Neuronal stem cell (in vitro differentiated cells): Measurements from ENCODE around the gene PSMD11.

Source experiments
- DNase-seq: peaks from one replicate; pipeline ENCODE4 v3.0.0-alpha.2; 2013; ENCODE audit warnings: low spot score
- H2AFZ ChIP-seq: one replicate; pipeline ENCODE4 v1.6.1; 2013; ENCODE audit warnings: mild to moderate bottlenecking, low read length, inconsistent platforms
- H2AK5ac ChIP-seq: 2 replicates; pipeline ENCODE4 v1.6.1; 2013; ENCODE audit warnings: low read depth, mild to moderate bottlenecking, inconsistent platforms, low read length, moderate library complexity, mixed read lengths
- H2BK120ac ChIP-seq: 2 replicates; pipeline ENCODE4 v1.6.1; 2013; ENCODE audit warnings: low read depth, mild to moderate bottlenecking, inconsistent platforms, low read length, moderate library complexity, mixed read lengths
- H2BK12ac ChIP-seq: one replicate; pipeline ENCODE4 v1.6.1; 2013; ENCODE audit warnings: low read length, inconsistent platforms
- H2BK15ac ChIP-seq: 2 replicates; pipeline ENCODE4 v1.6.1; 2013; ENCODE audit warnings: mild to moderate bottlenecking, low read length, inconsistent platforms, mixed read lengths
- H2BK5ac ChIP-seq: one replicate; pipeline ENCODE4 v1.6.1; 2013; ENCODE audit warnings: inconsistent platforms, mild to moderate bottlenecking, low read length, moderate library complexity
- H3K14ac ChIP-seq: one replicate; pipeline ENCODE4 v1.6.1; 2013; ENCODE audit warnings: low read length, inconsistent platforms
- H3K18ac ChIP-seq: 2 replicates; pipeline ENCODE4 v1.6.1; 2013; ENCODE audit warnings: low read length, inconsistent platforms
- H3K23ac ChIP-seq: 2 replicates; pipeline ENCODE4 v1.6.1; 2013; ENCODE audit warnings: low read depth, mild to moderate bottlenecking, mixed read lengths, low read length, inconsistent platforms; ENCODE audit not compliant: poor library complexity
- H3K27ac ChIP-seq: replicated peaks from 3 replicates; pipeline ENCODE4 v1.5.1; 2013; ENCODE audit warnings: low read length, inconsistent platforms
- H3K27me3 ChIP-seq, 3 experiments: 2 replicates each; pipeline ENCODE4 v1.6.1; 2013; ENCODE audit warnings: low read length in 3 of 3, mild to moderate bottlenecking in 2 of 3, inconsistent platforms in 1 of 3, low read depth in 1 of 3, mixed read lengths in 1 of 3, moderate library complexity in 1 of 3; ENCODE audit not compliant: control insufficient read depth in 3 of 3, insufficient read depth in 3 of 3
- H3K36me3 ChIP-seq, 2 donors: replicated peaks in 1 of 2; 2 replicates each; pipeline ENCODE4 v1.6.1; 2013; ENCODE audit warnings: low read length in 2 of 2; ENCODE audit not compliant: control insufficient read depth in 2 of 2, insufficient read depth in 2 of 2
- H3K4ac ChIP-seq: 2 replicates; pipeline ENCODE4 v1.6.1; 2013; ENCODE audit warnings: inconsistent platforms, mild to moderate bottlenecking, low read length, moderate library complexity
- H3K4me1 ChIP-seq, 2 donors: 1 replicate in 1 of 2; 2 replicates in 1 of 2; pipeline ENCODE4 v1.6.1; 2013; ENCODE audit warnings: low read length in 2 of 2, low read depth in 1 of 2; ENCODE audit not compliant: control insufficient read depth in 2 of 2, insufficient read depth in 1 of 2
- H3K4me2 ChIP-seq: one replicate; pipeline ENCODE4 v1.6.1; 2013; ENCODE audit warnings: mild to moderate bottlenecking, low read length, inconsistent platforms; ENCODE audit not compliant: insufficient read depth, poor library complexity, severe bottlenecking
- H3K4me3 ChIP-seq, 2 donors: 2 replicates each; pipeline ENCODE4 v1.5.1; 2013; ENCODE audit warnings: low read length in 2 of 2, mild to moderate bottlenecking in 2 of 2, inconsistent platforms in 1 of 2, moderate library complexity in 1 of 2
- H3K79me1 ChIP-seq: one replicate; pipeline ENCODE4 v1.6.1; 2013; ENCODE audit warnings: low read depth, mild to moderate bottlenecking, inconsistent platforms, low read length, moderate library complexity
- H3K9ac ChIP-seq: one replicate; pipeline ENCODE4 v1.6.1; 2013; ENCODE audit warnings: mild to moderate bottlenecking, low read depth, low read length, inconsistent platforms; ENCODE audit not compliant: poor library complexity
- H3K9me3 ChIP-seq, 2 donors: replicated peaks in 1 of 2; 2 replicates each; pipeline versions ENCODE3 to v1.6.1; 2013; ENCODE audit warnings: low read length in 2 of 2, mild to moderate bottlenecking in 2 of 2, inconsistent platforms in 1 of 2, low read depth in 1 of 2, mixed read lengths in 1 of 2, moderate library complexity in 1 of 2; ENCODE audit not compliant: control insufficient read depth in 2 of 2, insufficient read depth in 1 of 2
- H4K8ac ChIP-seq: one replicate; pipeline ENCODE4 v1.6.1; 2013; ENCODE audit warnings: low read depth, mild to moderate bottlenecking, inconsistent platforms, low read length, moderate library complexity
- H4K91ac ChIP-seq: one replicate; pipeline ENCODE4 v1.6.1; 2013; ENCODE audit warnings: low read length, low read depth, mild to moderate bottlenecking, inconsistent platforms; ENCODE audit not compliant: poor library complexity
- WGBS, 2 donors: extraction: QIAGEN DNeasy Blood & Tissue Kit; methylation state at CpG; one replicate each; pipeline ENCODE4 v1.1.7; 2013; ENCODE audit warnings: missing lambda C conversion rate in 2 of 2, mixed read lengths in 1 of 2; ENCODE audit not compliant: insufficient read length in 2 of 2, insufficient replicate concordance in 1 of 2; ENCODE audit errors: extremely low coverage in 2 of 2; 5-methylcytosine and 5-hydroxymethylcytosine counted together

The PSMD11 gene

GRCh38 chr17:32443827-32444300, 446 bp upstream of the PSMD11 start:
- H2BK15ac ChIP-seq, result no peak overlapping the region
- no CpG with 5 or more reads among the region's 29 CpGs for WGBS, 2 donors

GRCh38 chr17:32445074-32445415, 735 bp downstream of the PSMD11 start:
- peak overlapping the region; percentile 87 for H2BK5ac ChIP-seq
- H2BK12ac ChIP-seq, result no peak overlapping the region
- H3K4me2 ChIP-seq, result peak overlapping the region; percentile 89
- no peaks in the 10 kb centered on the region for H3K79me1 ChIP-seq
- peak overlapping the region; percentile 52 for H3K23ac ChIP-seq
- H2BK15ac ChIP-seq, result no peak overlapping the region
- WGBS, 2 donors, result no CpG with 5 or more reads among the region's 14 CpGs
- H3K27me3 ChIP-seq, result no peaks in the 10 kb centered on the region
- peak overlapping the region; percentile 39 for H3K14ac ChIP-seq
- H3K18ac ChIP-seq, result no peak overlapping the region
- peak overlapping the region; percentile 86 for H3K9ac ChIP-seq
- H3K4ac ChIP-seq, result no peak overlapping the region
- H2BK120ac ChIP-seq, result no peak overlapping the region
- H3K27ac ChIP-seq, result no peak overlapping the region
- H3K36me3 ChIP-seq, result peaks cover 10 to 45% of the 10 kb centered on the region in 2 donors
- H3K4me3 ChIP-seq, result peak overlapping the region; percentile 70 to 91
- H3K9me3 ChIP-seq, result peaks cover 5 to 10% of the 10 kb centered on the region in 2 donors
- peak overlapping the region; percentile 94 for H2AK5ac ChIP-seq
- H4K91ac ChIP-seq, result no peak overlapping the region
- H3K4me1 ChIP-seq, result peaks cover 5 to 11% of the 10 kb centered on the region in 2 donors
- peak overlapping the region; percentile 93 for H2AFZ ChIP-seq
- no peak for DNase-seq
- H4K8ac ChIP-seq, result no peak overlapping the region

More at GRCh38 chr17:32443827-32444300, 446 bp upstream of the PSMD11 start:
- H2AFZ ChIP-seq, result peak overlapping the region; percentile 93
- H4K8ac ChIP-seq, result no peak overlapping the region
- H2BK120ac ChIP-seq, result no peak overlapping the region
- peaks cover 4 to 33% of the 10 kb centered on the region in 2 donors for H3K36me3 ChIP-seq
- H3K9me3 ChIP-seq, result peaks cover 5 to 10% of the 10 kb centered on the region in 2 donors
- H3K4me2 ChIP-seq, result peak overlapping the region; percentile 22
- no peak overlapping the region for H2BK12ac ChIP-seq
- peaks cover 5 to 11% of the 10 kb centered on the region in 2 donors for H3K4me1 ChIP-seq
- H3K27me3 ChIP-seq, result no peaks in the 10 kb centered on the region
- peak overlapping the region in 1 of 2 donors; percentile 33 for H3K4me3 ChIP-seq
- no peak overlapping the region for H2BK5ac ChIP-seq
- no peak overlapping the region for H3K23ac ChIP-seq
- no peak overlapping the region for H3K27ac ChIP-seq
- no peak overlapping the region for H3K9ac ChIP-seq
- no peak overlapping the region for H3K14ac ChIP-seq
- no peak for DNase-seq
- H3K4ac ChIP-seq, result no peak overlapping the region
- H2AK5ac ChIP-seq, result no peak overlapping the region
- peak overlapping the region; percentile 44 for H3K18ac ChIP-seq
- H4K91ac ChIP-seq, result no peak overlapping the region
- H3K79me1 ChIP-seq, result no peaks in the 10 kb centered on the region

- Histone ChIP-seq H2AK5ac (no peak overlapping the region), H3K23ac (no peak overlapping the region), H3K4me1 (peaks cover 5 to 11% of the 10 kb centered on the region in 2 donors), H3K9me3 (peaks cover 5 to 10% of the 10 kb centered on the region in 2 donors), H2BK12ac (no peak overlapping the region), H3K27ac (no peak overlapping the region), H3K4ac (no peak overlapping the region), H3K18ac (no peak overlapping the region), H3K27me3 (no peaks in the 10 kb centered on the region), H3K79me1 (no peaks in the 10 kb centered on the region), H3K14ac (no peak overlapping the region), H2BK15ac (no peak overlapping the region), H2BK5ac (no peak overlapping the region), H3K36me3 (peaks cover 10 to 48% of the 10 kb centered on the region in 2 donors), H3K9ac (no peak overlapping the region), H2BK120ac (no peak overlapping the region), H4K8ac (no peak overlapping the region), H3K4me3 (peak overlapping the region; percentile 70 to 91), H4K91ac (no peak overlapping the region), H3K4me2 (peak overlapping the region; percentile 89), H2AFZ (no peak overlapping the region)
- no CpG with 5 or more reads among the region's 6 CpGs for WGBS, 2 donors
- DNase-seq, result no peak
Measured at GRCh38 chr17:32445497-32445896, 1.2 kb downstream of the PSMD11 start.

GRCh38 chr17:32445971-32446370, 1.7 kb downstream of the PSMD11 start:
- no peak overlapping the region for H2BK120ac ChIP-seq
- no peak overlapping the region for H3K23ac ChIP-seq
- DNase-seq, result no peak

More at GRCh38 chr17:32445971-32446370, 1.7 kb downstream of the PSMD11 start:
- Histone ChIP-seq H3K18ac (no peak overlapping the region), H3K4me3 (peak overlapping the region in 1 of 2 donors; percentile 70), H3K36me3 (peaks cover 11 to 53% of the 10 kb centered on the region in 2 donors), H2BK12ac (no peak overlapping the region), H4K8ac (no peak overlapping the region), H3K9ac (no peak overlapping the region), H4K91ac (no peak overlapping the region), H3K27me3 (no peaks in the 10 kb centered on the region), H3K14ac (no peak overlapping the region), H3K27ac (no peak overlapping the region), H3K9me3 (peaks cover 5 to 10% of the 10 kb centered on the region in 2 donors), H2BK5ac (no peak overlapping the region), H2AFZ (no peak overlapping the region), H3K4me2 (no peak overlapping the region), H2AK5ac (no peak overlapping the region), H3K79me1 (no peaks in the 10 kb centered on the region), H3K4ac (no peak overlapping the region), H2BK15ac (no peak overlapping the region), H3K4me1 (peaks cover 5 to 11% of the 10 kb centered on the region in 2 donors)
- no CpG with 5 or more reads among the region's 2 CpGs for WGBS, 2 donors
